DOHH2 (cell line): ENCODE data around the gene HELZ.

Experiments
- H3F3A ChIP-seq: fragments of 200-600 bp; sonication (generic), shearing (Covaris generic); 2 replicates; pipeline ENCODE4 v1.6.0; 2016; ENCODE audit warnings: antibody characterized with exemption, mild to moderate bottlenecking; ENCODE audit not compliant: control insufficient read depth, insufficient read depth
- H3K27ac ChIP-seq: fragments of 200-600 bp; sonication (generic); 2 replicates; pipeline ENCODE4 v1.5.1; 2014; ENCODE audit warnings: low read depth, mild to moderate bottlenecking, low read length, moderate library complexity
- H3K27me3 ChIP-seq: fragments of 200-600 bp; sonication (generic); 2 replicates; pipeline ENCODE4 v1.6.1; 2014; ENCODE audit warnings: mild to moderate bottlenecking, low read length, mixed read lengths; ENCODE audit not compliant: control insufficient read depth
- H3K36me3 ChIP-seq: fragments of 200-600 bp; sonication (generic); 2 replicates; pipeline ENCODE4 v1.6.1; 2014; ENCODE audit warnings: mild to moderate bottlenecking, low read length, moderate library complexity, mixed read lengths; ENCODE audit not compliant: control insufficient read depth
- H3K4me1 ChIP-seq: fragments of 200-600 bp; sonication (generic); 2 replicates; pipeline ENCODE4 v1.6.1; 2014; ENCODE audit warnings: mild to moderate bottlenecking, low read length, mixed read lengths; ENCODE audit not compliant: control insufficient read depth
- H3K4me2 ChIP-seq: fragments of 200-600 bp; sonication (generic); 2 replicates; pipeline ENCODE4 v1.6.0; 2014; ENCODE audit warnings: mild to moderate bottlenecking, low read length, moderate library complexity
- H3K4me3 ChIP-seq: fragments of 200-600 bp; sonication (generic); 2 replicates; pipeline ENCODE4 v1.5.1; 2014; ENCODE audit warnings: mild to moderate bottlenecking, low read length, mixed read lengths
- H3K79me2 ChIP-seq: fragments of 200-600 bp; sonication (generic); 2 replicates; pipeline ENCODE4 v1.6.1; 2014; ENCODE audit warnings: mild to moderate bottlenecking, low read length, mixed read lengths; ENCODE audit not compliant: control insufficient read depth
- H3K9me2 ChIP-seq: fragments of 200-600 bp; sonication (generic); replicated peaks from 2 replicates; pipeline ENCODE4 v1.6.1; 2014; ENCODE audit warnings: mild to moderate bottlenecking, low read length, mixed read lengths; ENCODE audit not compliant: control insufficient read depth
- H3K9me3 ChIP-seq: fragments of 200-600 bp; sonication (generic); 2 replicates; pipeline ENCODE4 v1.6.1; 2014; ENCODE audit warnings: antibody characterized with exemption, low read length, mixed read lengths; ENCODE audit not compliant: control insufficient read depth, insufficient read depth
- H4K20me1 ChIP-seq: fragments of 200-600 bp; sonication (generic); 2 replicates; pipeline ENCODE4 v1.6.0; 2014; ENCODE audit warnings: low read depth, mild to moderate bottlenecking, antibody characterized with exemption, low read length, moderate library complexity; ENCODE audit not compliant: control insufficient read depth, insufficient read depth
- EZH2phosphoT487 ChIP-seq: fragments of 200-600 bp; sonication (generic); IDR thresholded peaks from 2 replicates; pipeline ENCODE4 v1.6.1; 2017; ENCODE audit warnings: borderline replicate concordance, mild to moderate bottlenecking, antibody characterized with exemption, low read length, moderate library complexity, mixed read lengths
- TF ChIP-seq, protein P1 (sequence below): fragments of 200-600 bp; sonication (generic); IDR thresholded peaks from one replicate; pipeline ENCODE4 v1.5.1; 2014; ENCODE audit warnings: antibody characterized with exemption, mild to moderate bottlenecking, low read depth, low read length; ENCODE audit not compliant: poor library complexity, severe bottlenecking

The HELZ gene

DNA sequence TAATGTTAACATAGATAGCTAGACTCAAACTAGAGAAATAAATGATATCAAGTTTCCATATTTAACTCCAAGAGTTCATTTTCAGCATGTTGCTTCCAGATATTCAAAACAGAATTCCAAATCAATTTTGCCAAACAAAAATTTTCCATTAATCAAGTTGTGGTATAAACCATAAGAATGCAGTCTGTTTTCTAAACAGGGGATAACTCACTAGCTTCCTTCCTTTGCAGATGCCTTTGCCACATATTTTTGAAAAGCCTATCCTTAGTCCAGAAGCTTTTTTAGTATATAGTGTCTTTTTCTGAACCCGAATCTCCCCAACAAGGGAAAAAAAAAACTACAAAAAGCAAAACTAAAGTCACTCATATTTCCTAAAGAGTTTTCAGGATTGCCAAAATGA lies 61.5 kb downstream of the HELZ start:
- Histone ChIP-seq H3K4me1 (no peaks in the 10 kb centered on the region), H4K20me1 (peaks cover 3% of the 10 kb centered on the region; the same call in 1 of the 2 replicates), H3K36me3 (peaks cover 34% of the 10 kb centered on the region), H3K27ac (no peak overlapping the region), H3K9me3 (no peaks in the 10 kb centered on the region), H3K79me2 (no peaks in the 10 kb centered on the region), H3K27me3 (no peaks in the 10 kb centered on the region), H3K4me3 (no peak overlapping the region), H3K9me2 (no peaks in the 10 kb centered on the region), H3F3A (no peaks in the 10 kb centered on the region), H3K4me2 (no peak overlapping the region)
- TF ChIP-seq, protein P1, sequence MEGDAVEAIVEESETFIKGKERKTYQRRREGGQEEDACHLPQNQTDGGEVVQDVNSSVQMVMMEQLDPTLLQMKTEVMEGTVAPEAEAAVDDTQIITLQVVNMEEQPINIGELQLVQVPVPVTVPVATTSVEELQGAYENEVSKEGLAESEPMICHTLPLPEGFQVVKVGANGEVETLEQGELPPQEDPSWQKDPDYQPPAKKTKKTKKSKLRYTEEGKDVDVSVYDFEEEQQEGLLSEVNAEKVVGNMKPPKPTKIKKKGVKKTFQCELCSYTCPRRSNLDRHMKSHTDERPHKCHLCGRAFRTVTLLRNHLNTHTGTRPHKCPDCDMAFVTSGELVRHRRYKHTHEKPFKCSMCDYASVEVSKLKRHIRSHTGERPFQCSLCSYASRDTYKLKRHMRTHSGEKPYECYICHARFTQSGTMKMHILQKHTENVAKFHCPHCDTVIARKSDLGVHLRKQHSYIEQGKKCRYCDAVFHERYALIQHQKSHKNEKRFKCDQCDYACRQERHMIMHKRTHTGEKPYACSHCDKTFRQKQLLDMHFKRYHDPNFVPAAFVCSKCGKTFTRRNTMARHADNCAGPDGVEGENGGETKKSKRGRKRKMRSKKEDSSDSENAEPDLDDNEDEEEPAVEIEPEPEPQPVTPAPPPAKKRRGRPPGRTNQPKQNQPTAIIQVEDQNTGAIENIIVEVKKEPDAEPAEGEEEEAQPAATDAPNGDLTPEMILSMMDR = no peak
- TF ChIP-seq EZH2phosphoT487 = no peak

DNA sequence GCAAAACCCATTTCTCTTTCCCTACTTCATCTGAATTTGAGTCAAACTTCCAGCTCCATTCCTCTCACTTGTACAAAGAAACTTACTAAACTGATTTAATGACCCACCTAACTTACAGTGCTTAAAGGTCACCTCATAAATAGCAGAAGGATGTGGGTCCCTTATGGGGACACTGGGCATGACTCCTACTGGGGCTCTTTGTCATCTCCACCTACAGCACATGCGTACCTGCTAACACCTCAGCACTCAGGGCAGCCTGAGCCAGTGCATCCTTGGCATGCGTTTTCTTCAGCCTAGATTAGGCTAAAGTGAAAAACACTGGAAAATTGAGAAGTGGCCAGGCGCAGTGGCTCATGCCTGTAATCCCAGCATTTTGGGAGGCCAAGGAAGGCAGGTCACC lies 63.2 kb downstream of the HELZ start:
- H3K27me3 ChIP-seq = no peaks in the 10 kb centered on the region
- H3K9me2 ChIP-seq = no peaks in the 10 kb centered on the region
- H3K9me3 ChIP-seq = no peaks in the 10 kb centered on the region
- no peak overlapping the region for H3K4me2 ChIP-seq
- H3K4me1 ChIP-seq = no peaks in the 10 kb centered on the region
- no peak overlapping the region for H3K4me3 ChIP-seq
- no peak for TF ChIP-seq EZH2phosphoT487
- TF ChIP-seq, protein P1 = no peak
- no peaks in the 10 kb centered on the region for H3K79me2 ChIP-seq
- H3K36me3 ChIP-seq = peaks cover 30% of the 10 kb centered on the region
- no peak overlapping the region for H3K27ac ChIP-seq
- no peaks in the 10 kb centered on the region for H4K20me1 ChIP-seq
- no peaks in the 10 kb centered on the region for H3F3A ChIP-seq

DNA sequence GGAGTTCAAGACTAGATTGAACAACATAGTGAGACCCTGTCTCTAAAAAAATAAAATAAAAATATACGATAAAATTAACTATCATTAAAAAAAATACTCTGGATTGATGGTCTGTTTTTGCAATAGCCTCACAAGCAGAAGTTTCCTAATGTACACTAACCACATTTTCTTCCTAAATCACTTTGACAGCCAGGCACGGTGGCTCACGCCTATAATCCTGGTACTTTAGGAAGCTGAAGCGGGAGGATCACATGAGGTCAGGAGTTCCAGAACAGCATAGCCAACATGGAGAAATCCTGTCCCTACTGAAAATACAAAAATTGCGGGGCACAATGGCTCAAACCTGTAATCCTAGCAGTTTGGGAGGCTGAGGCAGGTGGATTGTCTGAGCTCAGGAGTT lies 64.7 kb downstream of the HELZ start:
- Histone ChIP-seq H3K9me3 (no peaks in the 10 kb centered on the region), H4K20me1 (no peaks in the 10 kb centered on the region)

More for the DNA sequence above, 64.7 kb downstream of the HELZ start:
- H3K4me3 ChIP-seq = no peak overlapping the region
- H3K4me2 ChIP-seq = no peak overlapping the region
- no peak overlapping the region for H3K27ac ChIP-seq
- peaks cover 36% of the 10 kb centered on the region for H3K36me3 ChIP-seq
- no peaks in the 10 kb centered on the region for H3K9me2 ChIP-seq
- H3K27me3 ChIP-seq = no peaks in the 10 kb centered on the region
- H3F3A ChIP-seq = no peaks in the 10 kb centered on the region
- TF ChIP-seq, protein P1 = no peak
- TF ChIP-seq EZH2phosphoT487 = no peak
- H3K4me1 ChIP-seq = no peaks in the 10 kb centered on the region
- no peaks in the 10 kb centered on the region for H3K79me2 ChIP-seq
